Measurements from ENCODE around the gene ATN1. TPM values are rescaled to one million over a fixed set of nuclear protein-coding genes. Genes with fewer than 3 reads are reported as not detected.

ATN1 gene
- total and polyA plus RNA-seq, 2 of the 8 experiments (the other 6 are each of a cell fraction or from before 2014, with no cell fraction given): 20.6 to 73.4 TPM

- H3K23ac ChIP-seq (ENCODE audit: insufficient read length): no peak overlapping the region
- no peak overlapping the region for H3K4ac ChIP-seq (replicated peaks; ENCODE audit: insufficient read length, low read depth, low read length)
- H4K8ac ChIP-seq (ENCODE audit: extremely low read depth, insufficient read depth, low read length): no peak overlapping the region
- peaks cover 0 to 20% (median 1%) of the 10 kb centered on the region in 4 experiments; a peak in 4 of 8 replicates for H3K36me3 ChIP-seq (ENCODE audit: control insufficient read depth in 2 of 4, insufficient read depth in 4 of 4, low read length in 3 of 4)
- H2BK20ac ChIP-seq (ENCODE audit: low read length): no peak overlapping the region
- H3K4me3 ChIP-seq (ENCODE audit: extremely low read depth in 1 of 4, insufficient read depth in 2 of 4, low read depth in 3 of 4, low read length in 4 of 4): no peak overlapping the region
- no peaks in the 10 kb centered on the region for H3K79me1 ChIP-seq (ENCODE audit: low read depth, low read length)
- no peaks in the 10 kb centered on the region for H3K9me3 ChIP-seq (ENCODE audit: insufficient read depth in 2 of 2, low read depth in 1 of 2, low read length in 1 of 2)
- H2BK5ac ChIP-seq (ENCODE audit: low read depth, low read length): no peak overlapping the region
- H3K14ac ChIP-seq (ENCODE audit: insufficient read length): no peak overlapping the region
- H3K4me2 ChIP-seq (ENCODE audit: insufficient read depth in 1 of 2, low read depth in 2 of 2, low read length in 2 of 2): no peak overlapping the region
- no peak for FAIRE-seq
- H2BK15ac ChIP-seq (ENCODE audit: low read length): no peak overlapping the region
- H2BK120ac ChIP-seq (replicated peaks; ENCODE audit: low read depth, low read length): no peak overlapping the region
- H3K4me1 ChIP-seq (replicated peaks in 1 of 4; ENCODE audit: control insufficient read depth in 3 of 4, insufficient read depth in 4 of 4, low read length in 3 of 4): peaks cover 2 to 8% (median 5%) of the 10 kb centered on the region in 4 experiments; a peak in 5 of 7 replicates
- CTCF ChIA-PET (ENCODE audit: partially characterized antibody): interaction anchor here (1.7 to 3.1 kb wide), 5 partner anchors 9 to 42 kb away, joined by 4 to 18 read pairs (median 9); partner anchors contain the start of gene SPSB2
- H3K18ac ChIP-seq (ENCODE audit: extremely low read depth, low read length): no peak overlapping the region
- TF ChIP-seq BACH1 (IDR thresholded peaks at IDR 0.05; ENCODE audit: low read length): no peak
- no peak for TF ChIP-seq CREB1 (IDR thresholded peaks at IDR 0.05)
- TF ChIP-seq ZNF274 (IDR thresholded peaks at IDR 0.05; ENCODE audit: borderline replicate concordance, extremely low read depth, low read length): no peak
- no peaks in the 10 kb centered on the region for H3K79me2 ChIP-seq (ENCODE audit: control insufficient read depth in 1 of 2, insufficient read depth in 2 of 2, low read length in 2 of 2)
- H3K27ac ChIP-seq (ENCODE audit: low read depth, low read length): no peak overlapping the region
- no peaks in the 10 kb centered on the region for H3K23me2 ChIP-seq (ENCODE audit: low read depth, low read length)
- no peaks in the 10 kb centered on the region for H4K20me1 ChIP-seq (replicated peaks in 1 of 2; ENCODE audit: control insufficient read depth in 1 of 2, insufficient read depth in 2 of 2, low read length in 2 of 2)
- H2BK12ac ChIP-seq (ENCODE audit: low read depth, low read length): no peak overlapping the region
- H3K9ac ChIP-seq (replicated peaks in 1 of 4; ENCODE audit: extremely low read depth in 1 of 4, low read depth in 3 of 4, low read length in 3 of 4): no peak overlapping the region
- H2AK5ac ChIP-seq (ENCODE audit: low read depth, low read length): no peak overlapping the region
- H3K56ac ChIP-seq (replicated peaks; ENCODE audit: insufficient read length, low read depth, low read length): no peak overlapping the region
- no peaks in the 10 kb centered on the region for H3K27me3 ChIP-seq (replicated peaks in 1 of 4; ENCODE audit: control insufficient read depth in 3 of 4, extremely low read depth in 1 of 4, insufficient read depth in 3 of 4, low read length in 3 of 4)
- no peak overlapping the region for H2AFZ ChIP-seq (ENCODE audit: low read length)
- no peak overlapping the region for H4K5ac ChIP-seq (ENCODE audit: insufficient read length, low read depth, low read length)
- POLR2A ChIA-PET (ENCODE audit: partially characterized antibody): interaction anchor here (1.2 to 5.7 kb wide), 6 partner anchors 10 to 60 kb away, joined by 4 to 50 read pairs (median 9); partner anchors contain the start of genes C12orf57, RNU7-1 and SPSB2
- no peak overlapping the region for H4K91ac ChIP-seq (replicated peaks; ENCODE audit: insufficient read length, low read length)
- WGBS, 2 experiments (ENCODE audit: extremely low coverage in 1 of 2, insufficient coverage in 1 of 2, insufficient read length in 1 of 2, insufficient replicate concordance in 2 of 2, low coverage in 1 of 2, low lambda C conversion rate in 2 of 2, missing lambda C conversion rate in 1 of 2): 94% methylated on average over 5 of the region's 5 CpGs; no CpG with 5 or more reads in 1 of the 2 experiments
- DNase-seq (ENCODE audit: low read depth in 1 of 2, low spot score in 2 of 2): no peak
Observed at GRCh38 chr12:6883252-6883651, 44.5 kb upstream of the ATN1 start.

All from H1 (cell line).